Medulla oblongata (tissue), 1 donor: ENCODE measurements around the gene STATH.
"Not testable (repeated sequence)": the region's sequence is repeated elsewhere in the genome, so short reads cannot be mapped to it uniquely, and the experiment has no call there.

Experiments
- DNase-seq: peaks from one replicate; pipeline ENCODE4 v3.0.0-alpha.2; 2015; ENCODE audit errors: extremely low spot score

STATH gene

GRCh38 chr4:69995526-69996016 is at the start of gene STATH:
TSS of gene STATH (plus strand) at chr4:69995966. CDS start at chr4:69998438, 2,472 bp downstream.
- DNase-seq, result no peak

GRCh38 chr4:69951602-69952001 is 44.2 kb upstream of the STATH start:
- DNase-seq, result no peak

- no peak for DNase-seq
These were observed 38.6 kb upstream of the STATH start for GRCh38 chr4:69957209-69957608.

- no peak for DNase-seq
These were observed 30.1 kb upstream of the STATH start, which contains the start of gene CSN2 for GRCh38 chr4:69965628-69966027. TSS of gene CSN2 (minus strand) at chr4:69965728. CDS start at chr4:69960995, 4,733 bp downstream.

- no peak for DNase-seq
These were observed 25.7 kb upstream of the STATH start for GRCh38 chr4:69970071-69970470.

- DNase-seq, result no peak
These were observed 21.1 kb upstream of the STATH start for GRCh38 chr4:69974631-69975030.

- no peak for DNase-seq
These were observed 18.2 kb upstream of the STATH start for GRCh38 chr4:69977582-69977981.

- DNase-seq, result peak; percentile 4
These were observed 11.7 kb upstream of the STATH start for GRCh38 chr4:69984030-69984443.

GRCh38 chr4:69986663-69987062 is 9.1 kb upstream of the STATH start:
- DNase-seq, result no peak

GRCh38 chr4:69991016-69991415 is 4.8 kb upstream of the STATH start:
- no peak for DNase-seq

GRCh38 chr4:69994782-69995181 is 984 bp upstream of the STATH start:
- DNase-seq, result no peak

- no peak for DNase-seq
These were observed 3.7 kb downstream of the STATH start for GRCh38 chr4:69999420-69999819.

- DNase-seq, result no peak
These were observed 4.9 kb downstream of the STATH start for GRCh38 chr4:70000711-70001110.

- no peak for DNase-seq
These were observed 6.7 kb downstream of the STATH start for GRCh38 chr4:70002507-70002906.

GRCh38 chr4:70008771-70009170 is 13.0 kb downstream of the STATH start:
- DNase-seq, result no peak

- not testable (repeated sequence) for DNase-seq
These were observed 23.2 kb downstream of the STATH start for GRCh38 chr4:70019006-70019405.

- DNase-seq, result no peak
These were observed 27.5 kb downstream of the STATH start for GRCh38 chr4:70023218-70023617.

GRCh38 chr4:70027011-70027410 is 31.2 kb downstream of the STATH start:
- DNase-seq, result no peak

GRCh38 chr4:70028159-70028558 is 32.4 kb downstream of the STATH start, which contains the start of gene HTN3:
TSS of gene HTN3 (plus strand) at chr4:70028459. CDS start at chr4:70030741, 2,282 bp downstream.
- DNase-seq, result not testable (repeated sequence)

GRCh38 chr4:70037559-70037958 is 41.8 kb downstream of the STATH start:
- not testable (repeated sequence) for DNase-seq

GRCh38 chr4:70039928-70040327 is 44.2 kb downstream of the STATH start:
- DNase-seq, result not testable (repeated sequence)

GRCh38 chr4:70041652-70042286 is 46.0 kb downstream of the STATH start:
- no peak for DNase-seq

- DNase-seq, result not testable (repeated sequence)
These were observed 54.4 kb downstream of the STATH start, which contains the start of gene HTN1 for GRCh38 chr4:70050138-70050537. TSS of gene HTN1 (plus strand) at chr4:70050438. CDS start at chr4:70053077, 2,639 bp downstream.
